Neural crest cell (in vitro differentiated cells): ENCODE measurements around the gene KCNIP4. TPM values are rescaled to one million over a fixed set of nuclear protein-coding genes. Genes with fewer than 3 reads are reported as not detected.

Experiments
- DNase-seq: peaks from one replicate; pipeline ENCODE4 v3.0.0; 2021; ENCODE audit warnings: low read depth, mixed read lengths, low spot score
- H3K27ac Mint-ChIP-seq: one replicate; pipeline ENCODE4 v1.8.0; 2021; ENCODE audit warnings: mild to moderate bottlenecking, mixed read lengths; ENCODE audit not compliant: unreplicated experiment
- H3K27me3 Mint-ChIP-seq: 2 replicates; pipeline ENCODE4 v1.8.0; 2021; ENCODE audit warnings: low read depth, mild to moderate bottlenecking, mixed read lengths
- H3K36me3 Mint-ChIP-seq: 2 replicates; pipeline ENCODE4 v1.8.0; 2021; ENCODE audit warnings: low read depth, mild to moderate bottlenecking, mixed read lengths
- H3K4me1 Mint-ChIP-seq: 2 replicates; pipeline ENCODE4 v1.8.0; 2021; ENCODE audit warnings: mixed read lengths
- H3K4me3 Mint-ChIP-seq: one replicate; pipeline ENCODE4 v1.8.0; 2021; ENCODE audit warnings: mild to moderate bottlenecking, mixed read lengths
- H3K9me3 Mint-ChIP-seq: 2 replicates; pipeline ENCODE4 v1.8.0; 2021; ENCODE audit warnings: mixed read lengths
- CTCF ChIP-seq: fragments of 200-600 bp; sonication (generic); conservative IDR thresholded peaks from 2 replicates; pipeline ENCODE4 v1.5.0; 2021; ENCODE audit warnings: antibody characterized with exemption, mild to moderate bottlenecking
- total RNA-seq: library from RNA; stranded (reverse); gene quantifications from 2 replicates; pipeline ENCODE4 v1.2.1, GENCODE V29; 2021

Gene KCNIP4
- total RNA-seq, 1 donor from 2014 or later: 0.33 TPM

- peaks cover 3% of the 10 kb centered on the region for H3K9me3 Mint-ChIP-seq
- TF ChIP-seq CTCF: no peak
- no peaks in the 10 kb centered on the region for H3K36me3 Mint-ChIP-seq
- no peaks in the 10 kb centered on the region for H3K4me1 Mint-ChIP-seq
- no peaks in the 10 kb centered on the region for H3K27me3 Mint-ChIP-seq
- DNase-seq: no peak
- no peak overlapping the region for H3K4me3 Mint-ChIP-seq
- no peak overlapping the region for H3K27ac Mint-ChIP-seq
These were observed 259.8 kb downstream of the KCNIP4 start for GRCh38 chr4:21688596-21689265.

GRCh38 chr4:21685911-21686310, 262.7 kb downstream of the KCNIP4 start:
- Mint-ChIP-seq H3K36me3 (no peaks in the 10 kb centered on the region), H3K9me3 (peaks cover 3% of the 10 kb centered on the region), H3K27me3 (no peaks in the 10 kb centered on the region), H3K4me3 (no peak overlapping the region), H3K27ac (no peak overlapping the region), H3K4me1 (no peaks in the 10 kb centered on the region)
- no peak for DNase-seq
- TF ChIP-seq CTCF: no peak

GRCh38 chr4:21680326-21680898, 268.2 kb downstream of the KCNIP4 start:
- TF ChIP-seq CTCF: no peak
- no peaks in the 10 kb centered on the region for H3K36me3 Mint-ChIP-seq
- H3K9me3 Mint-ChIP-seq: peaks cover 2% of the 10 kb centered on the region
- H3K4me1 Mint-ChIP-seq: no peaks in the 10 kb centered on the region
- no peaks in the 10 kb centered on the region for H3K27me3 Mint-ChIP-seq
- no peak for DNase-seq
- no peak overlapping the region for H3K4me3 Mint-ChIP-seq
- H3K27ac Mint-ChIP-seq: no peak overlapping the region

GRCh38 chr4:21678711-21679110, 269.9 kb downstream of the KCNIP4 start:
- H3K4me3 Mint-ChIP-seq: no peak overlapping the region
- no peaks in the 10 kb centered on the region for H3K27me3 Mint-ChIP-seq
- no peak for DNase-seq
- peaks cover 2% of the 10 kb centered on the region for H3K9me3 Mint-ChIP-seq
- H3K36me3 Mint-ChIP-seq: no peaks in the 10 kb centered on the region
- H3K27ac Mint-ChIP-seq: no peak overlapping the region
- no peaks in the 10 kb centered on the region for H3K4me1 Mint-ChIP-seq
- TF ChIP-seq CTCF: no peak

GRCh38 chr4:21677173-21677572, 271.4 kb downstream of the KCNIP4 start:
- H3K9me3 Mint-ChIP-seq: peaks cover 2% of the 10 kb centered on the region
- H3K36me3 Mint-ChIP-seq: no peaks in the 10 kb centered on the region
- H3K27me3 Mint-ChIP-seq: no peaks in the 10 kb centered on the region
- H3K4me3 Mint-ChIP-seq: no peak overlapping the region
- H3K27ac Mint-ChIP-seq: no peak overlapping the region
- DNase-seq: no peak
- no peak for TF ChIP-seq CTCF
- no peaks in the 10 kb centered on the region for H3K4me1 Mint-ChIP-seq
